ENCODE data around the gene SECISBP2L. TPM values are rescaled to one million over a fixed set of nuclear protein-coding genes. Genes with fewer than 3 reads are reported as not detected.

The SECISBP2L gene
- total and polyA plus RNA-seq, 8 donors = 5.1 to 28.4 (median 17.7) TPM

- no peak for TF ChIP-seq CTCF (IDR thresholded peaks at IDR 0.05)
- peak overlapping the region; percentile 63 to 83 (median 74) for H3K27ac ChIP-seq
- intact Hi-C loops (cut with DNase I) = no loop called here
- ATAC-seq = peak; percentile 31 to 72 (median 56)
- peaks cover 12 to 32% (median 32%) of the 10 kb centered on the region in 3 donors for H3K4me1 ChIP-seq
- no peaks in the 10 kb centered on the region for H3K9me3 ChIP-seq
- no peak for FAIRE-seq
- DNase-seq = peak in 1 of 6 donors; percentile 3
- H3K4me3 ChIP-seq = peak overlapping the region; percentile 84 to 98 (median 96)
- WGBS, 2 donors = 0% methylated on average over 13 to 17 of the region's 17 CpGs
- H3K36me3 ChIP-seq = no peaks in the 10 kb centered on the region
- no peaks in the 10 kb centered on the region for H3K27me3 ChIP-seq
These were observed 461 bp downstream of the SECISBP2L start for GRCh38 chr15:49045751-49046219.

GRCh38 chr15:49044766-49045606 is 1.3 kb downstream of the SECISBP2L start:
- intact Hi-C loops (cut with DNase I) = no loop called here
- Histone ChIP-seq H3K27ac (peak overlapping the region in 1 of 4 donors; percentile 9), H3K4me1 (peaks cover 12 to 32% (median 32%) of the 10 kb centered on the region in 3 donors)

GRCh38 chr15:49044002-49044401 is 2.2 kb downstream of the SECISBP2L start:
- Histone ChIP-seq H3K9me3 (no peaks in the 10 kb centered on the region), H3K27ac (no peak overlapping the region), H3K4me1 (peaks cover 12 to 35% (median 32%) of the 10 kb centered on the region in 3 donors), H3K27me3 (no peaks in the 10 kb centered on the region), H3K4me3 (peak overlapping the region in 1 of 4 donors; percentile 84), H3K36me3 (no peaks in the 10 kb centered on the region)
- ATAC-seq = no peak
- TF ChIP-seq CTCF (IDR thresholded peaks at IDR 0.05) = no peak
- intact Hi-C loops (cut with DNase I) = no loop called here
- no peak for DNase-seq
- FAIRE-seq = no peak
- WGBS, 2 donors = 63 to 70% methylated on average over 3 of the region's 3 CpGs

More at GRCh38 chr15:49044766-49045606, 1.3 kb downstream of the SECISBP2L start:
- Histone ChIP-seq H3K27me3 (no peaks in the 10 kb centered on the region), H3K4me3 (peak overlapping the region; percentile 2 to 98 (median 91)), H3K9me3 (no peaks in the 10 kb centered on the region), H3K36me3 (no peaks in the 10 kb centered on the region)
- no peak for DNase-seq
- ATAC-seq = no peak
- 3 to 6% methylated on average over 8 of the region's 8 CpGs for WGBS, 2 donors
- no peak for TF ChIP-seq CTCF (IDR thresholded peaks at IDR 0.05)
- no peak for FAIRE-seq

- FAIRE-seq (no peak), DNase-seq (no peak), ATAC-seq (no peak)
- Histone ChIP-seq H3K9me3 (no peaks in the 10 kb centered on the region), H3K27ac (no peak overlapping the region), H3K36me3 (no peaks in the 10 kb centered on the region), H3K4me1 (peaks cover 12 to 51% (median 45%) of the 10 kb centered on the region in 3 donors), H3K4me3 (no peak overlapping the region), H3K27me3 (no peaks in the 10 kb centered on the region)
- no peak for TF ChIP-seq CTCF (IDR thresholded peaks at IDR 0.05)
- intact Hi-C loops (cut with DNase I) = no loop called here
These were observed 4.1 kb downstream of the SECISBP2L start for GRCh38 chr15:49042165-49042564.

GRCh38 chr15:49041426-49041825 is 4.8 kb downstream of the SECISBP2L start:
- Histone ChIP-seq H3K4me1 (peaks cover 12 to 51% (median 45%) of the 10 kb centered on the region in 3 donors), H3K4me3 (no peak overlapping the region), H3K36me3 (no peaks in the 10 kb centered on the region), H3K9me3 (no peaks in the 10 kb centered on the region), H3K27me3 (no peaks in the 10 kb centered on the region), H3K27ac (no peak overlapping the region)
- FAIRE-seq (no peak), DNase-seq (no peak), ATAC-seq (no peak)
- no peak for TF ChIP-seq CTCF (IDR thresholded peaks at IDR 0.05)
- intact Hi-C loops (cut with DNase I) = no loop called here
- 46 to 57% methylated on average over 5 of the region's 5 CpGs for WGBS, 2 donors
